Pons (tissue), 1 donor: Measurements from ENCODE around the gene EHD2.
"Not testable (repeated sequence)": the region's sequence is repeated elsewhere in the genome, so short reads cannot be mapped to it uniquely, and the experiment has no call there.

Experiments used
- DNase-seq: peaks from one replicate; pipeline ENCODE4 v3.0.0-alpha.2; 2016; ENCODE audit warnings: low spot score

The EHD2 gene

GRCh38 chr19:47691782-47692181 is 21.4 kb upstream of the EHD2 start:
- no peak for DNase-seq

- no peak for DNase-seq
These were observed 19.7 kb upstream of the EHD2 start for GRCh38 chr19:47693489-47693888.

- DNase-seq: no peak
These were observed 19.3 kb upstream of the EHD2 start for GRCh38 chr19:47693903-47694302.

DNA sequence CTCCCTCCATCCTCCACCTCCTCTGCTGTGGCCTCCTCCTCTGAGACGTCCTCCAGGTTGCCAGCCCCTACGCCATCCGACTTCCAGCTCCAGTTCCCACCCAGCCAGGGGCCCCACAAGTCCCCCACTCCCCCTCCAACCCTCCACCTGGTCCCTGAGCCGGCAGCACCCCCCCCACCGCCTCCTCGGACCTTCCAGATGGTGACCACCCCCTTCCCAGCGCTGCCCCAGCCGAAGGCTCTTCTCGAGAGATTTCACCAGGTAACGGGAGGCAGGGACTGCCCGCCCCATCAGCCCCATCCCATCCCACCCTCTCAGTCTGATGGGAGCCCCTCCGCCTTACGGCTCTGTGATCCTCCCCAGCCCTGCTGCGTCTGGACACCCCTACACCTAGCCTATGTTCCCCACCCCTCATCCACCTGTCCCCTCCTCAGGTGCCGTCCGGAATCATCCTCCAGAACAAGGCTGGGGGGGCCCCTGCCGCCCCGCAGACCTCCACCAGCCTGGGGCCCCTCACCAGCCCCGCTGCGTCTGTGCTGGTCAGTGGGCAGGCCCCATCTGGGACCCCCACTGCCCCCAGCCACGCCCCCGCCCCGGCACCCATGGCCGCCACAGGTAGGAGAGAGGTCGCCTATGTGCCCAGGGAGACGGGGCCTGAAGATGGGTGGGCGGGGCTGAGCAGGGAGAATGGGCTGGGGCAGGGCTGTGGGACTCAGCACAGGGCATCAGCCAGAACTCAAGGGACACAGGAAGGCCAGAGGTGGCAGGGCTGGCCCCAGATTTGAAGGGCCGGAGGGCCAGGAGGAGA is 18.6 kb upstream of the EHD2 start:
- DNase-seq: no peak

DNA sequence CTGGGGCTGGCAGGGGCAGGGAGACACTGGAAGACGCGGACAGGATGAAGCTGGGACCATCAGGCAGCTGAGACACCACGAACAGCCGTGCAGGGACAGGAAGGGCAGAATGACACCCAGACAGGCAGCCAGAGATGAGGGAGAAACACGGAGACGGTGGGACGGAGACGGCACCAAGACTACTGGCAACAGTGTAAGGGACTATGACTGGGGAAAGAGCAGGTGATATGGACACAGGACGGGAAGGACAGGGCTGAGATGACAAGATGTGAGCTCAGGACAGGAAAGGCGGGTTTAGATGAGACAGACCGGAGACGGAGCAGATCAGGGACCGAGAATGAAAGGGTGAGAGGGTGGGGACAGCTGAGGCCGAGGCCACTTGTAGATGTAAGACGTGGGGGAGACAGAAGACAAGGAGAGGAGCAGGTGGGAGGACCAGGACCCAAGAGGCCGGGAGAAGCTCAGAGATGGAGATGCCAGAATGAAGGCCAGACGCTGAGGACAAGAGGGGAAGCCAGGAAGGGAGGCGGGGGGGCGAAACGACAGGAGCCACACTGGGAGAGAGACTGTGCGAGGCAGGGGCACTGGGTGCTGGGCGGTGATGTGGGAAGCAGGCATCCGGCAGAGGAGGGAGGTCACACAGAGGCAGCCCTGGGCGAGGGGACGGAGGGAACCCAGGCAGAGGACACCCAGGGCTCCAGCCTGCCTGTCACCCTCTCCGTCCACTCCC is 17.5 kb upstream of the EHD2 start:
- DNase-seq: no peak

GRCh38 chr19:47696635-47697034 is 16.6 kb upstream of the EHD2 start:
- no peak for DNase-seq

- DNase-seq: peak; percentile 90
These were observed 15.2 kb upstream of the EHD2 start for GRCh38 chr19:47697863-47698609.

GRCh38 chr19:47698631-47699359 is 14.4 kb upstream of the EHD2 start:
- DNase-seq: no peak

- peak; percentile 18 for DNase-seq
These were observed 13.8 kb upstream of the EHD2 start for GRCh38 chr19:47699360-47699917.

- no peak for DNase-seq
These were observed 12.1 kb upstream of the EHD2 start for GRCh38 chr19:47700934-47701716.

DNA sequence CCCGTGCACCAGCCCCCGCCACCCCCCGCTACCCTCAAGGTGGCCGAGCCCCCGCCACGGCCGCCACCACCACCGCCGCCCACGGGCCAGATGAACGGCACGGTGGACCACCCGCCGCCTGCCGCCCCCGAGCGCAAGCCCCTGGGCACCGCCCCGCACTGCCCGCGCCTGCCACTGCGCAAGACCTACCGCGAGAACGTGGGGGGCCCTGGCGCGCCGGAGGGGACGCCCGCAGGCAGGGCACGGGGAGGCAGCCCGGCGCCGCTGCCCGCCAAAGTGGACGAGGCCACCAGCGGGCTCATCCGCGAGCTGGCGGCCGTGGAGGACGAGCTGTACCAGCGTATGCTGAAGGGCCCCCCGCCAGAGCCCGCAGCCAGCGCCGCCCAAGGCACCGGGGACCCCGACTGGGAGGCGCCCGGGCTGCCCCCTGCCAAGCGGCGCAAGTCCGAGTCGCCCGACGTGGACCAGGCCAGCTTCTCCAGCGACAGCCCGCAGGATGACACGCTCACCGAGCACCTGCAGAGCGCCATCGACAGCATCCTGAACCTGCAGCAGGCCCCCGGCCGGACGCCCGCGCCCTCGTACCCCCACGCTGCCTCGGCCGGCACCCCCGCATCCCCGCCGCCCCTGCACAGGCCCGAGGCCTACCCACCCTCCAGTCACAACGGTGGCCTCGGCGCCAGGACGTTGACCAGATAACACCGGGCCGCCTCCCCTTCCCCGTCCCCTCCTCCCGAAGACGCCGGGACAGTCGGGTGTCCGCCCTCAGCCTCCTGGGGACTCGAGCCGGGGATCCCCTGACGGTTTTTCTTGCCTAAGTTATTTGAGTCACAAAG is 11.3 kb upstream of the EHD2 start:
- DNase-seq: no peak

GRCh38 chr19:47702671-47703070 is 10.6 kb upstream of the EHD2 start:
- DNase-seq: no peak

DNA sequence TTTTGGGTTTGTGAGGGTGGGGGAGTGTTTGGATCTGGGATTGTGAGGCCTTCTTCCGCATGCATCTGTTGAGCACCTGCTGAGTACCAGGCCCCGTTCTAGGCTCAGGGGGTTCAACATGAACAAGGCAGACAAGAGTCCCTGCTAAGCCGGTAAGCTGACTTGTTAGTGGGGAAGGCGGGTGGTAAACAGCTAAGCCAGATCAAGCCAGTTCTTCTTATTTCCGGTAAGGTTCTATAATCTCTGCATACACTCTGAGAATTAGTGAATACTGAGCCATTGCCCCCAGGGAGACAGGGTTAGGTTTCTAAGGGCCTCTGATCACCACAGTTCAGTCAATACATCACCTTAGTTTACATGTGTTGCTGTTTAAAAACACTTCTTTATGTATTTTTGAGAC is 9.9 kb upstream of the EHD2 start:
- no peak for DNase-seq

GRCh38 chr19:47704024-47704423 is 9.2 kb upstream of the EHD2 start:
- DNase-seq: no peak

GRCh38 chr19:47704656-47705055 is 8.6 kb upstream of the EHD2 start:
- no peak for DNase-seq

GRCh38 chr19:47707135-47707925 is 5.9 kb upstream of the EHD2 start:
- DNase-seq: peak; percentile 64

DNA sequence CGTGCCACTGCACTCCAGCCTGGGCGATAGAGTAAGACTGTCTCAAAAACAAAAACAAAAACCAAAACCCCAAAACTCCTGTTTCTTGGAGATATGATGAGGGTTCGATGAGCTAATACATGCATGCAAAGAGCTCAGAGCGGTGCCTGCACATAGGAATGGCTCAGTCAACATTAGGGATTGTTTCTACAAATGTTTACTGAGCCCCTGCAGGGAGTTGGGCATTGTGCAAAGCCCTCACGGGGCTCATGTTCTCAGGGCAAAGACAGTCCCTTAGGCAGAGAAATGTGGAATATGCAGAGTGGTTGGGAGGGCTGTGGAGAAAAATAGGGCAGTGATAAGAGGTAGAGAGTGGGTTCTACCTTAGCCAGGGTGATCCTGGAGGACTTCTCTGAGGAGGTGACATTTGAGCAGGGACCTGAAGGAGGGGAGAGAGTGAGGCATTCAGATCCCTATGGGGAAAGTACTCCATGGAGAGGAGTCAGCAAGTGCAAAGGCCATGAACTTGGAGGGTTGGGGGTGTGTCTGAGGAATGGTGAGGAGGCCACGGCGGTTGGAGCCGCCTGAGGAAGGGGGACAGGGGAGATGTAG is 1.5 kb upstream of the EHD2 start:
- no peak for DNase-seq

DNA sequence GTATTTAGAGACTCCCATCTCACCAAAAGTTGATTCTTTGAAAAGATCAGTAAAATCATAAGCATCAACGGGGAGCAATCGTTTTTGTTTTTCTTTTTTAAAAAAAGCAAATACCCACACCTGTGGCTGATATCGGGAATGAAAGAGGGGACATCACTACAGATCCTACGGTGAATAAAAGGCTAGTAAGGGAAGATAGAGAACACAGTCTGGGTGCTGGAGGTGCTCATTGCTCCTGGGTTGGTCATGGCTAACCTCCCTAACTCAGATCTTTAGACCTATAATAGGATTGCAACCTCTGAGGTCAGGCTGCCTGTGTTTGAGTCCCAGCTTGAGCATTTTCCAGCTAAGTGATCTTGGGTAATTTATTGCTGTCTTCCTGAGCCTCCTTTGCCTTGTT is 1.1 kb downstream of the EHD2 start:
- no peak for DNase-seq

GRCh38 chr19:47714855-47715254 is 1.6 kb downstream of the EHD2 start:
- DNase-seq: not testable (repeated sequence)
